SK-N-SH (cell line): ENCODE results near the gene RNF112. TPM values are rescaled to one million over a fixed set of nuclear protein-coding genes. Genes with fewer than 3 reads are reported as not detected.

Source experiments
- CTCF ChIA-PET: fragments of 300-600, 350-600 bp; formaldehyde crosslinking; extraction: SDS; loops from one replicate; lab custom pipeline; 2021; lab: Yijun Ruan, JAX
- POLR2A ChIA-PET: fragments of 350-600 bp; sonication (Branson Sonifier 250); formaldehyde crosslinking; extraction: SDS; loops from one replicate; lab custom pipeline; 2020; ENCODE audit warnings: antibody characterized with exemption, inconsistent platforms; lab: Yijun Ruan, JAX
- DNase-seq: peaks from one replicate; pipeline ENCODE4 v3.0.0; 2012
- H2AFZ ChIP-seq: fragments of 200-600 bp; sonication (generic); 2 replicates; pipeline ENCODE4 v1.8.1; 2016; ENCODE audit warnings: antibody characterized with exemption, mild to moderate bottlenecking, low read depth
- H3F3A ChIP-seq: fragments of 200-600 bp; sonication (generic); replicated peaks from 2 replicates; pipeline ENCODE3; 2016; ENCODE audit warnings: antibody characterized with exemption, mild to moderate bottlenecking; ENCODE audit not compliant: insufficient read depth
- H3K27ac ChIP-seq, 2 experiments: fragments of 200-500 bp in 1 of 2; fragments of 200-600 bp in 1 of 2; sonication (Bioruptor generic) in 1 of 2; sonication (generic), shearing (Covaris generic) in 1 of 2; 2 replicates each; pipeline versions ENCODE4 v1.5.1 to v1.6.1; 2014 to 2016; ENCODE audit warnings: low read depth in 2 of 2, inconsistent platforms in 1 of 2, low read length in 1 of 2, mild to moderate bottlenecking in 1 of 2, mixed read lengths in 1 of 2
- H3K27me3 ChIP-seq: fragments of 200-600 bp; sonication (generic), shearing (Covaris generic); 2 replicates; pipeline ENCODE4 v1.6.1; 2016; ENCODE audit warnings: mixed run types; ENCODE audit not compliant: insufficient read depth
- H3K36me3 ChIP-seq, 2 experiments: fragments of 200-500 bp in 1 of 2; fragments of 200-600 bp in 1 of 2; sonication (Bioruptor generic) in 1 of 2; sonication (generic) in 1 of 2; replicated peaks in 1 of 2; 2 replicates each; pipeline versions ENCODE3 to v1.5.1; 2014 to 2016; ENCODE audit warnings: low read length in 1 of 2, mild to moderate bottlenecking in 1 of 2; ENCODE audit not compliant: insufficient read depth in 2 of 2, control insufficient read depth in 1 of 2
- H3K4me1 ChIP-seq, 2 experiments: fragments of 200-500 bp in 1 of 2; fragments of 200-600 bp in 1 of 2; sonication (Bioruptor generic) in 1 of 2; sonication (generic), shearing (Covaris generic) in 1 of 2; 2 replicates each; pipeline versions ENCODE4 v1.5.1 to v1.6.1; 2014 to 2016; ENCODE audit warnings: low read depth in 1 of 2, low read length in 1 of 2, mixed run types in 1 of 2; ENCODE audit not compliant: insufficient read depth in 2 of 2, control insufficient read depth in 1 of 2
- H3K4me2 ChIP-seq: fragments of 200-600 bp; sonication (generic), shearing (Covaris generic); 2 replicates; pipeline ENCODE4 v1.6.1; 2017; ENCODE audit warnings: mixed run types
- H3K4me3 ChIP-seq, 2 experiments: fragments of 200-500 bp in 1 of 2; fragments of 200-600 bp in 1 of 2; sonication (Bioruptor generic) in 1 of 2; sonication (generic), shearing (Covaris generic) in 1 of 2; 2 replicates each; pipeline versions ENCODE4 v1.5.1 to v1.8.1; 2014 to 2016; ENCODE audit warnings: low read depth in 2 of 2, inconsistent platforms in 1 of 2, low read length in 1 of 2, mild to moderate bottlenecking in 1 of 2, mixed read lengths in 1 of 2, moderate library complexity in 1 of 2
- H3K79me2 ChIP-seq: fragments of 200-600 bp; sonication (generic); 2 replicates; pipeline ENCODE4 v1.8.1; 2017; ENCODE audit warnings: mild to moderate bottlenecking; ENCODE audit not compliant: insufficient read depth
- H3K9ac ChIP-seq: fragments of 200-600 bp; sonication (generic); 2 replicates; pipeline ENCODE4 v1.6.1; 2017; ENCODE audit warnings: mixed run types
- H3K9me2 ChIP-seq: fragments of 200-600 bp; sonication (generic); 2 replicates; pipeline ENCODE4 v1.6.1; 2017; ENCODE audit warnings: mixed run types
- H3K9me3 ChIP-seq: fragments of 200-600 bp; sonication (generic); 2 replicates; pipeline ENCODE4 v1.6.1; 2017; ENCODE audit warnings: mixed run types, mild to moderate bottlenecking, moderate library complexity
- H4K20me1 ChIP-seq: fragments of 200-600 bp; sonication (generic); 2 replicates; pipeline ENCODE4 v1.6.1; 2017; ENCODE audit warnings: mild to moderate bottlenecking, mixed run types; ENCODE audit not compliant: insufficient read depth
- CTCF ChIP-seq: fragments of 200-600 bp; sonication (generic); IDR thresholded peaks from 2 replicates; pipeline ENCODE4 v1.6.1; 2017; ENCODE audit warnings: antibody characterized with exemption, mild to moderate bottlenecking, moderate library complexity
- ELF1 ChIP-seq: IDR thresholded peaks from 2 replicates; pipeline ENCODE4 v1.4.0; 2012
- EZH2phosphoT487 ChIP-seq: fragments of 200-600 bp; sonication (generic); IDR thresholded peaks from 2 replicates; pipeline ENCODE4 v1.6.1; 2017; ENCODE audit warnings: low read depth, mixed run types, mild to moderate bottlenecking, antibody characterized with exemption, moderate library complexity, borderline replicate concordance
- FOSL2 ChIP-seq: IDR thresholded peaks from 2 replicates; pipeline ENCODE4 v1.4.0; 2012; ENCODE audit warnings: low read depth, mild to moderate bottlenecking, moderate library complexity, borderline replicate concordance
- FOXJ3 ChIP-seq: sonication (generic); formaldehyde crosslinking; IDR thresholded peaks from 2 replicates; pipeline ENCODE4 v1.5.1; 2020; ENCODE audit warnings: mild to moderate bottlenecking, missing genetic modification reagents
- GATA2 ChIP-seq: sonication (generic); formaldehyde crosslinking; IDR thresholded peaks from 2 replicates; pipeline ENCODE4 v1.5.0; 2020; ENCODE audit warnings: mild to moderate bottlenecking, missing genetic modification reagents
- NFIC ChIP-seq: IDR thresholded peaks from 2 replicates; pipeline ENCODE4 v1.4.0; 2012; ENCODE audit warnings: borderline replicate concordance
- PBX3 ChIP-seq: IDR thresholded peaks from 2 replicates; pipeline ENCODE4; 2012
- RCOR1 ChIP-seq: fragments of 150-350 bp; IDR thresholded peaks from 2 replicates; pipeline ENCODE4 v1.6.1; 2017; ENCODE audit warnings: antibody characterized with exemption, low read length
- REST ChIP-seq: IDR thresholded peaks from 2 replicates; pipeline ENCODE4 v1.6.1; 2012; ENCODE audit warnings: mild to moderate bottlenecking, low read depth, low read length, moderate library complexity
- RXRA ChIP-seq: IDR thresholded peaks from 2 replicates; pipeline ENCODE4 v1.4.0; 2012; ENCODE audit warnings: low read depth, mild to moderate bottlenecking, borderline replicate concordance
- TCF12 ChIP-seq: IDR thresholded peaks from 2 replicates; pipeline ENCODE4 v1.4.0; 2012
- USF2 ChIP-seq: fragments of 150-350 bp; IDR thresholded peaks from 2 replicates; pipeline ENCODE4 v1.6.1; 2017; ENCODE audit warnings: antibody characterized with exemption, low read length, low read depth, borderline replicate concordance
- YY1 ChIP-seq: IDR thresholded peaks from 2 replicates; pipeline ENCODE4 v1.4.0; 2012; ENCODE audit warnings: low read depth, mild to moderate bottlenecking
- WGBS: methylation state at CpG from one replicate; pipeline ENCODE4 v1.1.6; 2017; ENCODE audit warnings: low lambda C conversion rate; 5-methylcytosine and 5-hydroxymethylcytosine counted together
- polyA plus RNA-seq, 3 experiments: library from polyadenylated mRNA; depleted of rRNA; stranded (reverse); fragments of >200 nt; gene quantifications; 2 replicates each; pipeline ENCODE4 v1.2.3, GENCODE V29; 2012

RNF112 gene
- polyA plus RNA-seq, 1 of the 3 experiments (the other 2 are of a cell fraction): 22.6 TPM

GRCh38 chr17:19409509-19409908 is 1.5 kb upstream of the RNF112 start (continued):
- TF ChIP-seq CTCF (no peak), FOXJ3 (no peak), NFIC (no peak), RXRA (no peak), RCOR1 (no peak), ELF1 (no peak), FOSL2 (peak; percentile 70; the same call in 1 of the 2 replicates), GATA2 (no peak), TCF12 (peak; percentile 40; the same call in 1 of the 2 replicates), YY1 (no peak; the same call in 1 of the 2 replicates), USF2 (no peak)

GRCh38 chr17:19410091-19410490 is 941 bp upstream of the RNF112 start:
- peak overlapping the region; percentile 90 for H3K4me2 ChIP-seq
- peaks cover 4% of the 10 kb centered on the region; the same call in 1 of the 2 replicates for H3K79me2 ChIP-seq
- H3F3A ChIP-seq: peaks cover 7% of the 10 kb centered on the region

More at GRCh38 chr17:19410091-19410490, 941 bp upstream of the RNF112 start:
- 0 out of 2 replicates have a peak overlapping the region, but pooled peaks have one; percentile 8 for H2AFZ ChIP-seq
- TF ChIP-seq TCF12 (no peak), EZH2phosphoT487 (no peak), PBX3 (no peak), RCOR1 (no peak), REST (no peak)
- TF ChIP-seq, all 33 proteins: peak for 0
- 87% methylated on average over 6 of the region's 6 CpGs for WGBS
- Histone ChIP-seq H3K9me3 (no peaks in the 10 kb centered on the region), H3K4me3 (no peak overlapping the region), H3K27me3 (no peaks in the 10 kb centered on the region), H3K9me2 (no peaks in the 10 kb centered on the region), H3K36me3 (peaks cover 0 to 10% of the 10 kb centered on the region in 2 experiments), H3K27ac (peak overlapping the region; percentile 53 to 86; a peak in 3 of 4 replicates), H3K4me1 (peaks cover 17 to 40% of the 10 kb centered on the region in 2 experiments; a peak in 3 of 4 replicates), H4K20me1 (no peaks in the 10 kb centered on the region), H3K9ac (no peak overlapping the region)
- ChIA-PET POLR2A (interaction anchor here (0.8 to 3.2 kb wide), 4 partner anchors 23 to 32 kb away, joined by 3 to 22 read pairs (median 10); partner anchors contain the start of gene MAPK7), CTCF (interaction anchor here (0.6 to 7.4 kb wide), 11 partner anchors 8 to 356 kb away, joined by 3 to 79 read pairs (median 4); partner anchors contain the start of genes B9D1, MAPK7 and MFAP4)
- DNase-seq: no peak
